Karpas-422 (cell line): ENCODE results near the gene C19orf85. TPM values are rescaled to one million over a fixed set of nuclear protein-coding genes. Genes with fewer than 3 reads are reported as not detected.

Experiments used
- DNase-seq: peaks from one replicate; pipeline ENCODE4 v3.0.0-alpha.2; 2015
- H2AFZ ChIP-seq: fragments of 200-600 bp; sonication (generic); 2 replicates; pipeline ENCODE4 v1.6.1; 2014; ENCODE audit warnings: antibody characterized with exemption, low read length, mixed read lengths
- H3K27ac ChIP-seq: fragments of 200-600 bp; sonication (generic); 2 replicates; pipeline ENCODE4 v1.5.1; 2014; ENCODE audit warnings: mild to moderate bottlenecking, low read length, moderate library complexity
- H3K27me3 ChIP-seq: fragments of 200-600 bp; sonication (generic); 2 replicates; pipeline ENCODE4 v1.6.1; 2014; ENCODE audit warnings: low read length, mixed read lengths
- H3K36me3 ChIP-seq: fragments of 200-600 bp; sonication (generic); 2 replicates; pipeline ENCODE4 v1.6.1; 2014; ENCODE audit warnings: low read length, mixed read lengths; ENCODE audit not compliant: insufficient read depth
- H3K4me1 ChIP-seq: fragments of 200-600 bp; sonication (generic); 2 replicates; pipeline ENCODE4 v1.6.1; 2014; ENCODE audit warnings: mild to moderate bottlenecking, low read length, mixed read lengths
- H3K4me2 ChIP-seq: fragments of 200-600 bp; sonication (generic); 2 replicates; pipeline ENCODE4 v1.6.1; 2014; ENCODE audit warnings: low read length, low read depth, mild to moderate bottlenecking; ENCODE audit not compliant: poor library complexity, severe bottlenecking
- H3K4me3 ChIP-seq: fragments of 200-600 bp; sonication (generic); 2 replicates; pipeline ENCODE4 v1.5.1; 2014; ENCODE audit warnings: mild to moderate bottlenecking, antibody characterized with exemption, low read length, mixed read lengths
- H3K79me2 ChIP-seq: fragments of 200-600 bp; sonication (generic); 2 replicates; pipeline ENCODE4 v1.6.1; 2014; ENCODE audit warnings: mild to moderate bottlenecking, low read length, mixed read lengths
- H3K9ac ChIP-seq: fragments of 200-600 bp; sonication (generic); 2 replicates; pipeline ENCODE4 v1.6.0; 2014; ENCODE audit warnings: low read length
- H3K9me2 ChIP-seq: fragments of 200-600 bp; sonication (generic), shearing (Covaris generic); replicated peaks from 2 replicates; pipeline ENCODE4 v1.6.0; 2014; ENCODE audit warnings: mild to moderate bottlenecking, low read length, moderate library complexity; ENCODE audit not compliant: insufficient read depth
- H3K9me3 ChIP-seq: fragments of 300-700, 200-600 bp; sonication (generic); 2 replicates; pipeline ENCODE4 v1.6.1; 2014; ENCODE audit warnings: low read length, mixed read lengths
- H4K20me1 ChIP-seq: fragments of 200-600 bp; sonication (generic); 2 replicates; pipeline ENCODE4 v1.6.1; 2014; ENCODE audit warnings: mild to moderate bottlenecking, antibody characterized with exemption, low read length, low read depth; ENCODE audit not compliant: insufficient read depth
- total RNA-seq: library from RNA; depleted of rRNA; stranded (reverse); fragments of >200 nt; shearing (Covaris generic); gene quantifications from 2 replicates; pipeline ENCODE4 v1.2.3, GENCODE V29; 2014; ENCODE audit warnings: low replicate concordance; rRNA removed

C19orf85 gene
- total RNA-seq: not detected in 2 replicates

DNA sequence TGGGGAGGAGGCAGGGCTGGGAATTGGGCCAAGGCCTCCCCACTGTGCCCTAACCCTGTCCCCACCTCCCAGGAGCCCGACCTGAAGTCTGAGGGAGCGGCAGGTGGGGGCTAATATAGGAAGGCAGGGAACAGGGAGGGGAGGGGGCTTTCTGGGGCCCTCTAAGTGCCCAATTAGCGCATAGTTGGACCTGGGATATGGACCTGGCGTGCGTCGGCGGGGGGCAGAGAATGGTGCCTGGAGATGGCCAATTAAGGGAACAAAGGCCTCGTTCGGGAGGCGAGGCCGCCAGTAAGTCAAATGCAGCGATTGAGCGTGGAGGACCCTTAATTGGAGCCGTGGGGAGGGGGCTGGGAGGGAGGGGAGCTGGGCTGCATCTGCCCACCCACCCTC lies at the start of gene C19orf85:
TSS of gene C19orf85 (minus strand) at position 90 of the 393 bp plus-strand sequence. CDS start 197 bp downstream, outside the sequence.
- no peaks in the 10 kb centered on the region for H3K27me3 ChIP-seq
- H3K9me2 ChIP-seq: no peaks in the 10 kb centered on the region
- DNase-seq: no peak
- no peaks in the 10 kb centered on the region for H4K20me1 ChIP-seq
- peaks cover 21% of the 10 kb centered on the region for H3K4me1 ChIP-seq
- H2AFZ ChIP-seq: no peak within 1 kb of the TSS
- H3K36me3 ChIP-seq: no peaks in the 10 kb centered on the region
- H3K4me3 ChIP-seq: no peak within 1 kb of the TSS
- no peak within 1 kb of the TSS for H3K9ac ChIP-seq
- H3K9me3 ChIP-seq: no peaks in the 10 kb centered on the region
- no peak within 1 kb of the TSS for H3K4me2 ChIP-seq
- no peak within 1 kb of the TSS for H3K27ac ChIP-seq
- peaks cover 15% of the 10 kb centered on the region for H3K79me2 ChIP-seq

DNA sequence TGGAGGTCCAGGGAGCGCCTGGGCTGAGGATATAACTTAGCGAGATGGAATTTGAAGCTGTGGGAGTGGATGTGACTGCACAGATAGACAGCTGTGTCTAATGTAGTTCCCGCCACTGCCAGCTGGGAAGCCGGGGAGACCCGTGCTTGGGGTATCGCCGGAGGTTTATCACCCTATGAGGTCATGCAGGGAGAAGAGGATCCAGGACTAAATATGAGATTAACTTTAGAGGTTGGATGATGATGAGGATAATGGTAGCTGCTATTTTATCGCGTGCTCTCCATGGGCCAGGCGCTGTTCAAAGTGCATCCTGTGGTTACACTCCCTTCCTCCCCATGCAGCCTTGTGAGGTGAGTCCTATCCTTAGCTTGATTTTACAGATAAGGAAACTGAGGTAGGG lies 43.6 kb upstream of the C19orf85 start:
- Histone ChIP-seq H4K20me1 (no peaks in the 10 kb centered on the region), H3K4me1 (peaks cover 5% of the 10 kb centered on the region), H3K27me3 (0 out of 2 replicates have a peak, but pooled peaks cover 3% of the 10 kb centered on the region), H3K4me3 (no peak overlapping the region), H3K27ac (no peak overlapping the region), H3K9me3 (no peaks in the 10 kb centered on the region), H3K4me2 (no peak overlapping the region), H3K79me2 (no peaks in the 10 kb centered on the region), H2AFZ (no peak overlapping the region), H3K36me3 (no peaks in the 10 kb centered on the region), H3K9ac (no peak overlapping the region), H3K9me2 (no peaks in the 10 kb centered on the region)
- no peak for DNase-seq

DNA sequence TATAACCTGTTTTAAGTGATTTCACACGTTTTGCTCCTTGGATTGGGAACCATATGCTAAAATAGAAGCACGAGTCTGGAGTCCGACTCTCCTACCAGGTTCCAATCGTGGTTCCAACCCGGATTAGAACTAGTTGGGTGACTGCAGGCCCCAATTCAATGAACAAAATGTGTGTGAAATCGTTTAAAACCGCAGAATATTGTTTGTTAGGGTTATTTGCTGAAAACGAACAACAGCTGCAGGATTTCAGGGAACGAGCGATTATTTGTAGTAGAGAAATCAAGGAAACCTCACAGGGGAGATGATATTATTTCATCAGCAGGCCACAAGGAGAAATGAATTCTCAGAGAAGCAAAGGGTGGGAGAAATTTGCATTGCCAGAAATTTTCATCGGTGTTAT lies 40.4 kb upstream of the C19orf85 start:
- Histone ChIP-seq H3K9me3 (no peaks in the 10 kb centered on the region), H3K4me1 (peaks cover 6% of the 10 kb centered on the region), H3K9ac (no peak overlapping the region), H3K27me3 (no peaks in the 10 kb centered on the region), H2AFZ (no peak overlapping the region), H3K4me3 (no peak overlapping the region), H3K79me2 (no peaks in the 10 kb centered on the region), H3K4me2 (no peak overlapping the region), H3K27ac (no peak overlapping the region), H3K36me3 (no peaks in the 10 kb centered on the region), H4K20me1 (no peaks in the 10 kb centered on the region), H3K9me2 (no peaks in the 10 kb centered on the region)
- no peak for DNase-seq

DNA sequence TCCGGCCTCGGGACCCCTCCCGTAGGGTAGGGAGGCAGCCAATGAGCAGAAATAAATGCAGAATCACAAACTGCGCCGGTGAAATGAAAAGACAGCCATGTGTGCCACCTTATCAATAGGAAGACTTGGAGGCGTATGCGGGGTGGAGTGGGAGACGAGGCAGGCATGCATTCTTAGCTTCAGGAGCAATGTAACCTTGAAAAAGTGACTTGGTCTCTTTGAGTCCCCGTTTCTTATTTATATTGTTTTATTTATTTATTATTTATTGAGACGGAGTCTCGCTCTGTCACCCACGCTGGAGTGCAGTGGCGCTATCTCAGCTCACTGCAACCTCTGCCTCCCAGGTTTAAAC lies 39.7 kb upstream of the C19orf85 start:
- peak overlapping the region; percentile 55; the same call in 1 of the 2 replicates for H3K4me3 ChIP-seq
- H4K20me1 ChIP-seq: no peaks in the 10 kb centered on the region
- H2AFZ ChIP-seq: peak overlapping the region; percentile 82; the same call in 1 of the 2 replicates
- H3K9me3 ChIP-seq: no peaks in the 10 kb centered on the region
- H3K27ac ChIP-seq: no peak overlapping the region
- H3K36me3 ChIP-seq: no peaks in the 10 kb centered on the region
- no peak for DNase-seq
- H3K79me2 ChIP-seq: no peaks in the 10 kb centered on the region
- H3K4me2 ChIP-seq: peak overlapping the region; percentile 79
- peak overlapping the region; percentile 62; the same call in 1 of the 2 replicates for H3K9ac ChIP-seq
- H3K4me1 ChIP-seq: peaks cover 6% of the 10 kb centered on the region
- H3K9me2 ChIP-seq: no peaks in the 10 kb centered on the region
- no peaks in the 10 kb centered on the region for H3K27me3 ChIP-seq

DNA sequence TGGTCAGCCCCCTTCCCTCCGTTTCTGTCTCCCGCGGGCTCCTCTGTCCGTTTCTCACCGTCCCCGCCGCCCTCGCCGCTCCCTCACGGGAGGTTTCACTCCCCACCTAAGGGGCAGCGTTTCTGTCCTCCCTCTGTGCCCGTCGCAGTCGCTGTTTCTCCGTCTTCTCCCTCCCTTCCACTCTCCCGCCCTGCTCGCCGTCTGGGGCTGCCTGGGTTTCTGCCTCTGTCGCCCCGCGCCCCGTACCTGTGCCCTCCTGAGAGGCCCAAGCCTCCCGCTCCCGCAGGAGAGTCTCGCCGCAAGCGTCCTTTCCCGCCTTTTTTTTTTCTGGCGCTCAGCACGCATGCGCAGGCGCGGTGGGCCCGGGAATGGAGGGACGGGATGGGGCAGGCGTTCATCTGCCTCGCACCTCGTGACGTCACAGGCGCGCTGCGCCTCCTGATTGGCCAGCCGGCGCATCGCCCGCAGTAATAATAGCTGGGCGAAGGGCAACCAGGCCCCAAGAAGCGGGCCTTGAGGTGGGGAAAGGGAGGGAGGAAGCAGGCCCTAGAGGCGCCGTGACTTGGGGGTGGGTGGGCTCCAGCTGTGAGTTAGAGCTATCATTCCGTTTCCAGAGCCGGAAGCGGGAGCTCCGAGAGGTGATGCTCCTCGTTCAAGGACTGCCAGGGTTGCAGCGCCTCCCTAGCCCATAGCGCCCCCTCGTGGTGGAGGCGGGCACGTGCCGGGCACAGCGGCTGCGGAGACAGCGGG lies 39.1 kb upstream of the C19orf85 start:
- Histone ChIP-seq H3K4me2 (peak overlapping the region; percentile 79), H3K27me3 (no peaks in the 10 kb centered on the region), H3K27ac (no peak overlapping the region), H3K79me2 (no peaks in the 10 kb centered on the region), H3K4me1 (peaks cover 6% of the 10 kb centered on the region), H3K9me2 (no peaks in the 10 kb centered on the region), H4K20me1 (no peaks in the 10 kb centered on the region), H3K9ac (peak overlapping the region; percentile 62), H3K36me3 (no peaks in the 10 kb centered on the region), H2AFZ (peak overlapping the region; percentile 82; the same call in 1 of the 2 replicates), H3K4me3 (peak overlapping the region; percentile 55; the same call in 1 of the 2 replicates), H3K9me3 (no peaks in the 10 kb centered on the region)
- DNase-seq: peak; percentile 99

DNA sequence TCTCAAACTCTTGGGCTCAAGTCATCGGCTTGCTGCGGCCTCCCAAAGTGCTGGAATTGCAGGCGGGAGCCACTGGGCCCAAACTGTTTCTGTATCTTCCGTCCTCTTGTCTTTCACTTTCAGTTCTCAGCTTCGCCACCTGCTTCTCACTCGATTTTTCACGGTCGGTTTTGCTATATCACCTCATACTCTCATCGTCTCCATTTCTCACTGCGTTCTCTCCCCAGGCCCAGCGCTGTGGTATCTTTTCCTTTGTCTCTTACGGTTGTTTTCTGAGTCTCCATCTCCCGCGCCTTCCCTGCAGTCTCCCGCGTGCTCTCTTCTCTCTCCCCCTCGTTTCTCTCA lies 38.6 kb upstream of the C19orf85 start:
- Histone ChIP-seq H3K27me3 (no peaks in the 10 kb centered on the region), H3K36me3 (no peaks in the 10 kb centered on the region), H3K9me2 (no peaks in the 10 kb centered on the region), H3K79me2 (no peaks in the 10 kb centered on the region), H3K27ac (no peak overlapping the region), H2AFZ (no peak overlapping the region; the same call in 1 of the 2 replicates), H3K4me1 (peaks cover 6% of the 10 kb centered on the region), H3K4me2 (peak overlapping the region; percentile 79), H3K9me3 (no peaks in the 10 kb centered on the region), H3K4me3 (no peak overlapping the region; the same call in 1 of the 2 replicates), H4K20me1 (no peaks in the 10 kb centered on the region), H3K9ac (peak overlapping the region; percentile 42)
- no peak for DNase-seq

DNA sequence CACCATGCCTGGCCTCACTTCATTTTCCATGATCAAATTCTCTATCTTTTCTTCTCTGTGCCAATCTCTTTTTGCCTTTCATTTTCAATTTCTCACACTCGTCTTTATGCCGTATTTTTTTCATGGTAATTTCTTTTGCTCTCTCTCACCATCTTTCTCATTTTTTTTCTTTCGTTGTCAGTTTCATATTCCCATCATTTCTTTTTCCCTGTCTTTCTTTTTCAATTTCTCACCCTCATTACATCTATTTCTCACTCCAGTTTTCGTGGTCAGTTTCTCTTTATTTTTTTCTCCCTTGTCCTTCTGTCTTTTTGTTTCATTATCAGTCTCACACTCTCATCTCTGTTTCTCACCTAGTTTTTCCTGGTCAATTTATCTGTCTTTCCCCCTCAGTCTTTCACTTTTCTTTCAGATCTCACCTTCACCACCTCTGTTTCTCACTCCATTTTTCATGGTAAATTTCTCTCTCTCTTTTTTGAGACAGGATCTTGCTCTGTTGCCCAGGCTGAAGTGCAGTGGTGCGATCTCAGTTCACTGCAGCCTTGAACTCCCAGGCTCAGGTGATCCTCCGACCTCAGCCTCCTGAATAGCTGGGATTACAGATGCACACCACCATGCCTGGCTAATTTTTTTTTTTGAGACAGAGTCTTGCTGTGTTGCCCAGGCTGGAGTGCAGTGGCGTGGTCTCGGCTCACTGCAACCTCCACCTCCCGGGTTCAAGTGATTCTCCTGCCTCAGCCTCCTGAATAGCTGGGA lies 37.8 kb upstream of the C19orf85 start:
- DNase-seq: no peak
- H3K4me2 ChIP-seq: no peak overlapping the region
- no peak overlapping the region for H3K27ac ChIP-seq
- no peaks in the 10 kb centered on the region for H4K20me1 ChIP-seq
- no peak overlapping the region for H2AFZ ChIP-seq
- H3K4me1 ChIP-seq: peaks cover 6% of the 10 kb centered on the region
- H3K36me3 ChIP-seq: no peaks in the 10 kb centered on the region
- H3K9ac ChIP-seq: no peak overlapping the region
- no peaks in the 10 kb centered on the region for H3K27me3 ChIP-seq
- no peaks in the 10 kb centered on the region for H3K79me2 ChIP-seq
- H3K4me3 ChIP-seq: no peak overlapping the region
- H3K9me2 ChIP-seq: no peaks in the 10 kb centered on the region
- no peaks in the 10 kb centered on the region for H3K9me3 ChIP-seq

DNA sequence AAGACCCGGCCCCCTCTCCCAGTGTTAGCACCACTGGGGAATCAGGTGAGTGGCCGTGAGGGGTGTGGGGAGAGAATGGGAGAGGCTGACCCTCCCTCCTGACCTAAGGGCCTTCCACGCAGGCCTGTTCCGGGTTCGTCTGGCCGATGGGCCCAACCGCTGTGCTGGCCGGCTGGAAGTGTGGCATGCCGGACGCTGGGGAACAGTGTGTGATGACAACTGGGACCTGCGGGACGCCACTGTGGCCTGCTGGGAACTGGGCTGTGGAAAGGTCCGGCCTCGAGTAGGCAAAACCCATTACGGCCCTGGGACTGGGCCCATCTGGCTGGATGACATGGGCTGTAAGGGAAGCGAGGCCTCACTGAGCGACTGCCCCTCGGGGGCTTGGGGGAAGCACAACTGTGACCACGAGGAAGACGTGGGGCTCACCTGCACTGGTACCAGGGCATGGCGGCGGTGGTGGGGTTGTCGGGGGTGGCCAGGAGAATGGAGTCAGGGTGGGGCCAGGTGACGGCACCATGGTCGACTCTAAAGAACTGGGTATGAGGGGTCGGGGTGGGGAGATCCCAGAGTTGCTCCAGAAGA lies 35.9 kb upstream of the C19orf85 start:
- no peaks in the 10 kb centered on the region for H4K20me1 ChIP-seq
- no peak for DNase-seq
- no peaks in the 10 kb centered on the region for H3K36me3 ChIP-seq
- no peaks in the 10 kb centered on the region for H3K27me3 ChIP-seq
- H3K27ac ChIP-seq: no peak overlapping the region
- H3K9me2 ChIP-seq: no peaks in the 10 kb centered on the region
- H3K4me3 ChIP-seq: no peak overlapping the region
- peaks cover 6% of the 10 kb centered on the region for H3K4me1 ChIP-seq
- H3K4me2 ChIP-seq: no peak overlapping the region
- no peaks in the 10 kb centered on the region for H3K79me2 ChIP-seq
- H2AFZ ChIP-seq: no peak overlapping the region
- no peak overlapping the region for H3K9ac ChIP-seq
- no peaks in the 10 kb centered on the region for H3K9me3 ChIP-seq
